Stomach (tissue), 9 donors: ENCODE data around the gene ATXN7L1. TPM values are rescaled to one million over a fixed set of nuclear protein-coding genes. Genes with fewer than 3 reads are reported as not detected.

ENCODE experiments used
- DNase-seq, 2 donors: peaks; one replicate each; pipeline versions ENCODE4 v3.0.0 to v3.0.0-alpha.2; 2013 to 2019
- H3K27ac ChIP-seq, 5 donors: fragments of 200-600 bp in 4 of 5; sonication (generic) in 4 of 5; one replicate each; pipeline ENCODE4 v1.5.1; 2013 to 2019; ENCODE audit warnings: mild to moderate bottlenecking in 1 of 5, moderate library complexity in 1 of 5
- H3K27me3 ChIP-seq, 3 donors: fragments of 200-600 bp; sonication (generic); one replicate each; pipeline ENCODE4 v1.5.1; 2017 to 2019; ENCODE audit warnings: mixed run types in 1 of 3
- H3K36me3 ChIP-seq, 4 donors: fragments of 200-600 bp; sonication (generic); 1 replicate in 3 of 4; 2 replicates in 1 of 4; pipeline ENCODE4 v1.5.1; 2016 to 2019
- H3K4me1 ChIP-seq, 4 donors: fragments of 200-600 bp; sonication (generic); one replicate each; pipeline ENCODE4 v1.5.1; 2016 to 2019
- H3K4me3 ChIP-seq, 4 donors: fragments of 200-600 bp; sonication (generic) in 3 of 4; one replicate each; pipeline ENCODE4 v1.5.1; 2016 to 2019; ENCODE audit warnings: mild to moderate bottlenecking in 1 of 4
- H3K9me3 ChIP-seq, 4 donors: fragments of 200-600 bp; sonication (generic); one replicate each; pipeline ENCODE4 v1.5.1; 2016 to 2019
- EP300 ChIP-seq: sonication (generic); formaldehyde crosslinking; IDR thresholded peaks from one replicate; pipeline ENCODE4 v1.6.1; 2017; ENCODE audit warnings: antibody characterized with exemption
- POLR2A ChIP-seq, 4 donors: fragments of 450-650 bp; IDR thresholded peaks; one replicate each; pipeline ENCODE4 v1.6.1; 2016; ENCODE audit warnings: antibody characterized with exemption in 4 of 4, control low read depth in 2 of 4, mild to moderate bottlenecking in 1 of 4, moderate library complexity in 1 of 4
- POLR2AphosphoS5 ChIP-seq, 3 donors: sonication (generic); formaldehyde crosslinking; IDR thresholded peaks; one replicate each; pipeline ENCODE4 v1.6.1; 2016; ENCODE audit warnings: antibody characterized with exemption in 3 of 3
- WGBS, 5 donors: extraction: QIAGEN DNeasy Blood & Tissue Kit in 3 of 5; methylation state at CpG; one replicate each; pipeline versions ENCODE4 v1.1.5 to v1.1.7; 2013 to 2018; 5-methylcytosine and 5-hydroxymethylcytosine counted together
- intact Hi-C: fragments of 100-400 bp; cut with DNase I; formaldehyde crosslinking; loops from one replicate; pipeline ENCODE4 v1.15.1; 2023; ENCODE audit warnings: low total_unique reads
- polyA plus RNA-seq, 3 donors: library from polyadenylated mRNA; stranded (reverse); fragments of 200-250 nt; gene quantifications; one replicate each; pipeline ENCODE4 v1.2.3, GENCODE V29; 2013
- total RNA-seq, 5 donors: library from RNA; depleted of rRNA; stranded (reverse); fragments of >200 nt; gene quantifications; one replicate each; pipeline versions ENCODE4 v1.1.0 to v1.2.3, GENCODE V29; 2014 to 2016
- TF ChIP-seq, protein P1 (sequence below), 7 experiments: fragments of 450-650 bp in 4 of 7; fragments of 200-600 bp in 3 of 7; sonication (generic) in 3 of 7; IDR thresholded peaks; one replicate each; pipeline ENCODE4 v1.5.1; 2016 to 2019; ENCODE audit warnings: antibody characterized with exemption in 7 of 7, control low read depth in 2 of 7, mild to moderate bottlenecking in 1 of 7
- donor health status: healthy with polysubstance abuse.
- donor health status: Bipolar disorder and iron deficiency.
- donor health status: healthy.

ATXN7L1 gene
- total and polyA plus RNA-seq, 8 donors, result 3.8 to 92.2 (median 8.8) TPM

DNA sequence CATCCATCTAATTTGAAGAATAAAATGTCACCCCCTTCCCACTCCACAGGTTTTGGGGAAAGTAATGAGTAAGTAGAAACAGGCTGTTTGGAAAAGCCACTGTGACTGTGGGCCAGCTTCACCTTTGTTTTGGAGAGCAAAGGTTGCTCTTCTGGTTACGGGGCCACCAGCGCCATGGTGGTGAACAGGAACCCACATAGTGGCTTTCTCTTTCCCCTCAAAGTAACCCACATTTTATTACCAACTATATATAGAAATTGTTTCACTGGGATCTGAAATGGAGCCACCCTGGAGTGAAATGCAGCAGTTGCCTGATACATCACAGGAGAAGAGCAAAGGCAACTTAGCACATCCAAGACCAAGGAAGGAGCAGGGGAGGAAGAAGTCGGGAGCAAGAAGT lies 182.8 kb downstream of the ATXN7L1 start:
- intact Hi-C loops, result no loop called here
- TF ChIP-seq, protein P1, sequence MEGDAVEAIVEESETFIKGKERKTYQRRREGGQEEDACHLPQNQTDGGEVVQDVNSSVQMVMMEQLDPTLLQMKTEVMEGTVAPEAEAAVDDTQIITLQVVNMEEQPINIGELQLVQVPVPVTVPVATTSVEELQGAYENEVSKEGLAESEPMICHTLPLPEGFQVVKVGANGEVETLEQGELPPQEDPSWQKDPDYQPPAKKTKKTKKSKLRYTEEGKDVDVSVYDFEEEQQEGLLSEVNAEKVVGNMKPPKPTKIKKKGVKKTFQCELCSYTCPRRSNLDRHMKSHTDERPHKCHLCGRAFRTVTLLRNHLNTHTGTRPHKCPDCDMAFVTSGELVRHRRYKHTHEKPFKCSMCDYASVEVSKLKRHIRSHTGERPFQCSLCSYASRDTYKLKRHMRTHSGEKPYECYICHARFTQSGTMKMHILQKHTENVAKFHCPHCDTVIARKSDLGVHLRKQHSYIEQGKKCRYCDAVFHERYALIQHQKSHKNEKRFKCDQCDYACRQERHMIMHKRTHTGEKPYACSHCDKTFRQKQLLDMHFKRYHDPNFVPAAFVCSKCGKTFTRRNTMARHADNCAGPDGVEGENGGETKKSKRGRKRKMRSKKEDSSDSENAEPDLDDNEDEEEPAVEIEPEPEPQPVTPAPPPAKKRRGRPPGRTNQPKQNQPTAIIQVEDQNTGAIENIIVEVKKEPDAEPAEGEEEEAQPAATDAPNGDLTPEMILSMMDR (IDR thresholded peaks at IDR 0.05), result no peak
- TF ChIP-seq POLR2A (IDR thresholded peaks at IDR 0.05) (no peak), POLR2AphosphoS5 (IDR thresholded peaks at IDR 0.05) (no peak), EP300 (no peak)
- no peak for DNase-seq
- Histone ChIP-seq H3K4me3 (no peak overlapping the region), H3K36me3 (no peaks in the 10 kb centered on the region), H3K27ac (no peak overlapping the region), H3K27me3 (no peaks in the 10 kb centered on the region), H3K4me1 (peaks cover 16 to 39% (median 33%) of the 10 kb centered on the region in 4 donors), H3K9me3 (no peaks in the 10 kb centered on the region)
- WGBS, 5 donors, result 72 to 95% (median 91%) methylated on average over 3 of the region's 3 CpGs

- intact Hi-C loops, result no loop called here
- no peak for TF ChIP-seq EP300
- TF ChIP-seq POLR2AphosphoS5 (IDR thresholded peaks at IDR 0.05), result peak; percentile 70 to 87 (median 73)
- no peaks in the 10 kb centered on the region for H3K9me3 ChIP-seq
- peak; percentile 81 to 91 for DNase-seq
- WGBS, 5 donors, result 3 to 6% (median 4%) methylated on average over 21 of the region's 21 CpGs
- no peaks in the 10 kb centered on the region for H3K36me3 ChIP-seq
- peak overlapping the region; percentile 38 to 53 (median 46) for H3K4me3 ChIP-seq
- H3K27ac ChIP-seq, result peak overlapping the region; percentile 47 to 92 (median 85)
- no peaks in the 10 kb centered on the region for H3K27me3 ChIP-seq
- peaks cover 16 to 41% (median 35%) of the 10 kb centered on the region in 4 donors for H3K4me1 ChIP-seq
Measured at GRCh38 chr7:105691680-105692564, 184.5 kb downstream of the ATXN7L1 start.

- TF ChIP-seq EP300 (no peak), POLR2AphosphoS5 (IDR thresholded peaks at IDR 0.05) (peak in 1 of 3 donors; percentile 68)
- Histone ChIP-seq H3K27me3 (no peaks in the 10 kb centered on the region), H3K36me3 (no peaks in the 10 kb centered on the region), H3K9me3 (no peaks in the 10 kb centered on the region), H3K4me1 (peaks cover 16 to 41% (median 35%) of the 10 kb centered on the region in 4 donors), H3K4me3 (peak overlapping the region; percentile 38 to 53 (median 46)), H3K27ac (peak overlapping the region; percentile 83 to 92 (median 85))
- DNase-seq, result peak in 1 of 2 donors; percentile 69
- intact Hi-C loops, result no loop called here
- 2 to 6% (median 4%) methylated on average over 18 of the region's 18 CpGs for WGBS, 5 donors
Measured at GRCh38 chr7:105691082-105691679, 185.2 kb downstream of the ATXN7L1 start.

GRCh38 chr7:105690325-105690945 lies 186.0 kb downstream of the ATXN7L1 start:
- intact Hi-C loops, result no loop called here

More at GRCh38 chr7:105690325-105690945, 186.0 kb downstream of the ATXN7L1 start:
- H3K4me3 ChIP-seq, result peak overlapping the region; percentile 38 to 53 (median 46)
- DNase-seq, result no peak
- no peaks in the 10 kb centered on the region for H3K9me3 ChIP-seq
- H3K4me1 ChIP-seq, result peaks cover 16 to 41% (median 35%) of the 10 kb centered on the region in 4 donors
- H3K27ac ChIP-seq, result peak overlapping the region; percentile 83 to 92 (median 85)
- H3K27me3 ChIP-seq, result no peaks in the 10 kb centered on the region
- TF ChIP-seq POLR2A (IDR thresholded peaks at IDR 0.05) (no peak), EP300 (no peak), POLR2AphosphoS5 (IDR thresholded peaks at IDR 0.05) (no peak)
- TF ChIP-seq, protein P1 (IDR thresholded peaks at IDR 0.05), result no peak
- 70 to 83% (median 79%) methylated on average over 17 of the region's 17 CpGs for WGBS, 5 donors
- H3K36me3 ChIP-seq, result no peaks in the 10 kb centered on the region
